ENCODE measurements around the gene ADH1A.
"Not testable (repeated sequence)": the region's sequence is repeated elsewhere in the genome, so short reads cannot be mapped to it uniquely, and the experiment has no call there.

GRCh38 chr4:99228706-99229105, 62.1 kb downstream of the ADH1A start:
- not testable (repeated sequence) for TF ChIP-seq POLR2A, CTCF (IDR thresholded peaks at IDR 0.05)
